Skeletal muscle tissue (tissue), 4 donors: Measurements from ENCODE around the gene LRG1. TPM values are rescaled to one million over a fixed set of nuclear protein-coding genes. Genes with fewer than 3 reads are reported as not detected.
"Not testable (repeated sequence)": the region's sequence is repeated elsewhere in the genome, so short reads cannot be mapped to it uniquely, and the experiment has no call there.

ENCODE experiments used
- H3K27ac ChIP-seq: one replicate; pipeline ENCODE4 v1.7.0; 2013; ENCODE audit warnings: mild to moderate bottlenecking, low read depth, low read length, inconsistent platforms
- H3K27me3 ChIP-seq, 3 donors: one replicate each; pipeline ENCODE4 v1.7.0; 2013; ENCODE audit warnings: low read length in 3 of 3; ENCODE audit not compliant: control insufficient read depth in 3 of 3, insufficient read depth in 3 of 3
- H3K36me3 ChIP-seq, 3 donors: one replicate each; pipeline ENCODE4 v1.7.0; 2013; ENCODE audit warnings: low read length in 3 of 3; ENCODE audit not compliant: control insufficient read depth in 3 of 3, insufficient read depth in 3 of 3
- H3K4me1 ChIP-seq, 3 donors: one replicate each; pipeline ENCODE4 v1.7.0; 2013; ENCODE audit warnings: low read length in 3 of 3, mild to moderate bottlenecking in 3 of 3; ENCODE audit not compliant: control insufficient read depth in 3 of 3, insufficient read depth in 3 of 3
- H3K4me3 ChIP-seq, 3 donors: one replicate each; pipeline ENCODE4 v1.7.0; 2013; ENCODE audit warnings: low read length in 3 of 3
- H3K9ac ChIP-seq, 3 donors: one replicate each; pipeline ENCODE4 v1.7.0; 2013; ENCODE audit warnings: low read length in 3 of 3, mild to moderate bottlenecking in 3 of 3, moderate library complexity in 2 of 3, low read depth in 1 of 3
- H3K9me3 ChIP-seq, 3 donors: one replicate each; pipeline ENCODE4 v1.7.0; 2013; ENCODE audit warnings: low read length in 3 of 3; ENCODE audit not compliant: control insufficient read depth in 3 of 3
- total RNA-seq: library from RNA; depleted of rRNA; stranded (reverse); fragments of >200 nt; gene quantifications from one replicate; pipeline ENCODE4 v1.2.3, GENCODE V29; 2014
- donor health status: Osteomylitis.

The LRG1 gene
- total RNA-seq, 1 donor from 2014 or later = 0.52 TPM

DNA sequence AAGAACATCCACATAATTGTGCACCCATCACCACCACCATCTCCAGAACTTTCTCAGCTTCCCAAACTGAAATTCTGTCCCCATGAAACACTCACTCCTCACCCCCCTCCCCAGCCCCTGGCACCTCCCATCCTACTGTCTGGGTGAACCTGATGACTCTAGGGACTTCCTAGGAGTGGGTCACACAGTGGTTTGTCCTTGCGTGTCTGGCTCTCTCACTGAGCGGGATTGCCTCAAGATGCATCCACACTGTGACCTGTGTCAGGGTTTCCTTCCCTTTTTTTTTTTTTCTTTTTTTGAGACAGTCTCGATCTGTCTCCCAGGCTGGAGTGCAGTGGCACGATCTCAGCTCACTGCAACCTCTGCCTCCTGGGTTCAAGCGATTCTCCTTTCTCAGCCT is 23.7 kb upstream of the LRG1 start:
- not testable (repeated sequence) for H3K4me1 ChIP-seq, H3K9me3 ChIP-seq, H3K9ac ChIP-seq, H3K27me3 ChIP-seq, H3K4me3 ChIP-seq, H3K36me3 ChIP-seq, H3K27ac ChIP-seq

DNA sequence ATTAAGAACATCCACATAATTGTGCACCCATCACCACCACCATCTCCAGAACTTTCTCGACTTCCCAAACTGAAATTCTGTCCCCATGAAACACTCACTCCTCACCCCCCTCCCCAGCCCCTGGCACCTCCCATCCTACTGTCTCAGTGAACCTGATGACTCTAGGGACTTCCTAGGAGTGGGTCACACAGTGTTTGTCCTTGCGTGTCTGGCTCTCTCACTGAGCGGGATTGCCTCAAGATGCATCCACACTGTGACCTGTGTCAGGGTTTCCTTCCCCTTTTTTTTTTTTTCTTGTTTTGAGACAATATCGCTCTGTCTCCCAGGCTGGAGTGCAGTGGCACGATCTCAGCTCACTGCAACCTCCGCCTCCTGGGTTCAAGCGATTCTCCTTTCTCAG is 22.2 kb upstream of the LRG1 start:
- not testable (repeated sequence) for H3K9ac ChIP-seq, H3K27ac ChIP-seq, H3K36me3 ChIP-seq, H3K4me3 ChIP-seq, H3K9me3 ChIP-seq, H3K27me3 ChIP-seq
- H3K4me1 ChIP-seq = peaks cover 0 to 14% (median 2%) of the 10 kb centered on the region in 3 donors

DNA sequence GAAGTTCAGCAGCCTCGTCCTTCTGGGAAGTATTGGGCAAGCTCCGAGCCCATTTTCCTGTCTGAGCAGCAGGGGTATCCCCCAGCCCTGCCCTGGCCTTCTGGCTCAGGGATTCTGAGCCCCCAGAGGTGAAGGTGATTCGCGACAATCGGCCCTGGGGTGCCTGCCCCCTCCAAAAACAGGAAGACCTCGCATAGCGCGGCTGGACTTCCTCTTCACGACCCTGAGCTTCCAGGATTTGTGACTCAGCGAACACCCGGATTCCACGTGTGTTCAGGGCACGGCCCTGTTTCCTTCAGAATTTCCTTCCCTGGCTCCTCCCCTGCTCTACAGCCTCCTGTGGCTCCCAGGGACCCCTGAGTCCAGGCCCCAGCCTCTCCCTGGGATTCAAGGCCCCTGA is 19.7 kb upstream of the LRG1 start, which contains the start of gene SEMA6B:
SEMA6B (minus strand) TSS at position 116 of the 400 bp plus-strand sequence. CDS start 1,227 bp downstream, outside the sequence.
- H3K27ac ChIP-seq = peak within 1 kb of the TSS; percentile 80
- no peaks in the 10 kb centered on the region for H3K9me3 ChIP-seq
- H3K36me3 ChIP-seq = peaks cover 0 to 4% (median 0%) of the 10 kb centered on the region in 3 donors
- peaks cover 0 to 12% (median 2%) of the 10 kb centered on the region in 3 donors for H3K4me1 ChIP-seq
- H3K4me3 ChIP-seq = peak within 1 kb of the TSS; percentile 24 to 63 (median 52)
- H3K9ac ChIP-seq = peak within 1 kb of the TSS; percentile 36 to 60 (median 50)
- H3K27me3 ChIP-seq = no peaks in the 10 kb centered on the region

DNA sequence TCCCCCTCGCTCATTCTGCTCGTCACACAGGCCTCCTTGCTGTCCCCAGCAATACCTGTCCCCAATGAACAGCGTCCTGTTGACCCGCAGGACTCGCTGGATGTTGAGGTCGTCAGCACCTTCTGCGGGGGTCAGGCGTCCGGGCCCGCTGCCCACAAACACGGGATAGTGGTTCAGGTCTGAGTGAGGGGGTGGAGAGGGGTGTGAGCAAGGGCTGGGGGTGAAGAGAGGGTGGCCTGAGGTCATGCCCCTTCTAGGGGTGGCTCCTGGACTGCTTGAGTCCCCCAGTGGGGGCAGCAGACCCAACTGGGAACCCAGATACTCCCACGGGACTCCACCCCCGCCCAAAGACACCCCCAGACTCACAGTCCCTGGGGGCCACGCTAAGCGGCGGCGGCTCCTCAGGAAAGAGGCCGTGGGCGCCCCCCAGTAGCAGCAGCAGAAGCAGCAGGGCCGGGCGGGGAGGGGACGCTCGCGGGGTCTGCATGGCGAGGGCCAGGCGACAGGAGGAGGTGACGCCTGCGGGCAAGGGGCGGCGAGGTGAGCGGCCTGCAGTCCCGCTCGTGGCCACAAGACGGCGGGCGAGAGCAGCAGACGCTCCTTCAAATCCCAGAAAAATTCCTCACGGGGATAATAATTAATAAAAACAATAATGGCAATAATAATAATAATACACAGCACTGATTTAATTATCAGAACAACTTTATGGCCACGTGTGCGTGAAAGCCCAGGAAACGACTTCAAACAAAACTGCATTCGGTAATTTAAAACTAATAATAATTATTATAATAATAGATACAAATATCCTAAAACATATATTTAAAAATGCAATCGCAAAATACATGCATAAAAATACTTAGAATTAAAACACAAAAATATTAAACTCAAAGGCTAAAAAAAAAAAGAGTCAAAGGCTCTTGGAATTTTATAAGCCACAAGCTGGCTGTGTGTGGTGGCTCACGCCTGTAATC is 18.4 kb upstream of the LRG1 start:
- no peaks in the 10 kb centered on the region for H3K27me3 ChIP-seq
- H3K27ac ChIP-seq = peak overlapping the region; percentile 80
- H3K9ac ChIP-seq = peak overlapping the region in 1 of 3 donors; percentile 50
- H3K4me3 ChIP-seq = peak overlapping the region in 2 of 3 donors; percentile 14 to 22
- peaks cover 0 to 7% (median 0%) of the 10 kb centered on the region in 3 donors for H3K36me3 ChIP-seq
- H3K9me3 ChIP-seq = no peaks in the 10 kb centered on the region
- H3K4me1 ChIP-seq = peaks cover 0 to 12% (median 2%) of the 10 kb centered on the region in 3 donors

DNA sequence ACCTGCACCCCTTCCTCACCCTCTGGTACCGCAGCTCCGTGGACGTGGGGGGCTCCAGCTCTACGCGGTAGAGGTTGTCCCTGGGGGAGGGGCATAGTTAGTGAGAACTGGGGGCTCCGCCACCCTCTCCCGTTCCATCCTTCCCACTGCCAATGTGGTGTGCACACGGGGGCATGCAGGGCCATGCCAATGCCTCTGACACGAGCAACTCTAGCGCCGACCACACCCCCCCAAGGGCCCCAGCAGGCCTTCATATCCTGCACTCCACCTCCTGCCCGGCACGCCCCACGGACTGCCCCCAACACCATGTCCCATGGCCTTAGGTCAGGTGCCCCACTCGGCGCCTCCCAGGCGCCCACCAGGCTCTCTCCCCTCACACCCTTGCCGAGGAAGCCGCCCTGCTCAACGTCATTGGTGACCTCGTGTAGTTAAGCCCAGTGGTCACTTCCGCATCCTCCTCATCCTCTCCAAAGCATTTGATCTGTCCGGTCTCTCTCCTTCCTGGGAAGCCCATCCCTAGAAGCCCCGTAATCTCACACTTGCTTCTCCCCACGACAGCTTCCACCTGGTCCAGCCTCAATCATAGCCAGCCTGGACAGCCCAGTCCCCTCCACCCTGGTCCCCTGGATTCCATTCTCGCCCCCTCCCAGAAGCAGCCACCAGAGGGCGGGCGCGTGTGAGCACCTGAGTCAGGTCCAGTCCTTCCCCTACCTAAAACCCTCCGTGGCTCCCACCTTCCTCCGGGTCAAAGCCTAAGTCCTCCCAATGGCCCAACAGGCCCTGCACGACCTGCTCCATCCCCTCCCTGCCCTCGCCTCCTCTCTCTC is 17.5 kb upstream of the LRG1 start:
- peak overlapping the region in 1 of 3 donors; percentile 50 for H3K9ac ChIP-seq
- H3K4me3 ChIP-seq = peak overlapping the region in 1 of 3 donors; percentile 22
- H3K27me3 ChIP-seq = no peaks in the 10 kb centered on the region
- H3K36me3 ChIP-seq = peaks cover 0 to 7% (median 0%) of the 10 kb centered on the region in 3 donors
- H3K4me1 ChIP-seq = peaks cover 0 to 8% (median 0%) of the 10 kb centered on the region in 3 donors
- H3K9me3 ChIP-seq = no peaks in the 10 kb centered on the region
- no peak overlapping the region for H3K27ac ChIP-seq

DNA sequence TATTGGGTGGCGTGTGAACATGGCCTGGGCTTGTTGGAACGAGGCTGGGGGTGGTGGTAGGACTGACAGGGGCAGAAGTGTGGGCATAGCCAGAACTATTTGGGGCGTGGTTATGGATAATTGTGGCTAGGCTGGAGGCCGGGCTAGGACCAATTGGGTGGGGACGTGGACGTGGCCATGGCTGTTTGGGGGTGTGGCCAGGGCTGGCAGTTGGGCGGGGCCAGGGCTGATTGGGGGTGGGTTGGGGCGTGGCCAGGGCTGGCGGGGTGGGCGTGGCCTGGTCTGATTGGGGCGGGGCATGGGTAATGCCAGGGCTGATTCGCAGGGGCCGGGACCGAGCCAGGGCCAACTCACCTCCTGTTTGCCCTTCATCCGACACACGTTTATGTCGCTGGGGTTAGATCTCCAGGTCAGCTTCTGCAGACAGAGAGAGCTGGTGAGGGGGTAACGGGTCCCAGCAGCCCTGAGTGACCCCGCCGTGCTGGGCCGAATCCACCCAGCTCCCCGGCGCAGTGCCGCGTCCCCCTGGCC is 16.8 kb upstream of the LRG1 start:
- H3K9ac ChIP-seq = no peak overlapping the region
- no peak overlapping the region for H3K4me3 ChIP-seq
- peaks cover 0 to 8% (median 0%) of the 10 kb centered on the region in 3 donors for H3K4me1 ChIP-seq
- H3K27me3 ChIP-seq = no peaks in the 10 kb centered on the region
- peaks cover 0 to 7% (median 0%) of the 10 kb centered on the region in 3 donors for H3K36me3 ChIP-seq
- H3K9me3 ChIP-seq = no peaks in the 10 kb centered on the region
- no peak overlapping the region for H3K27ac ChIP-seq

DNA sequence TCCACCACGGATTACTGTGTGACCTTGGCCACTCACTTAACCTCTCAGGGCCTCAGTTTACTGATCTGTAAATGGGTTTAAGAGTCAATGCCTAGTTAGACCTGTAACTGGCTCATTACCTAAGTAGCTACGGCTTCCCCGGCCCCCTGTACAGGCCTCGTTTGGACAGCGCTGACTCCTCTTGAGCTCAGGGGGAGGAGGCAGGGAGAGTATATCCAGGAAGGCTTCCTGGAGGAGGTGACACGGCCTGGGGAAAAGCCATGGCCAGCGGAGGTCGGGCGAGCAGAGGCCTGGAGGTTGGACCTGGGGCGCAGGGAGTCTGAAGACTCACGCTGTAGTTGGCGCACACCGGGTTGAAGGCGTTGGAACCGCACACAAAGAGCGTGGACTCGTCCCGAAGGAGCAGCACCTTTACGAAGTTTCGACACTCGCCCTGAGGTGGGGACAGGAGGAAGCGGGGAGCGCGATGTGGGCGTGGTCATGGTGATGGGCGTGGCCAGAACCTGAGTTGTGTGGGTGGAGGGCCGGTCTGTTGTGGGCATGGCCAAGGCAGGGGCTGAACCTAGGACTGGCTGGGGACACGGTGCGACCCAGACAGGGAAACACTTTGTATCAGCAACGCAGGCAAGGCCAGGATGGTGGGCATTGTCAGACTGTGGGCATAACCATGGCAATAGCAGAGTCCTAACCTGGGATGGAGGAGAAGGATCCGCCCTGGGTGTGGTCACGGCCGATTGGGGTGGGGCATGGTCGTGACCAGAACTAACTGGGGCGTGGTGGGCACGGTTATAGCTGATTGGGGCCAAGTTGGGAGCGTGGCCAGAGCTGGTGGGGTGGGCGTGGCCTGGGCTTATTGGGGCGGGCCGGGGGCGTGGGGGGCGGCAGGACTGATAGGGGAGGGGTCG is 16.1 kb upstream of the LRG1 start:
- H3K4me3 ChIP-seq = no peak overlapping the region
- no peaks in the 10 kb centered on the region for H3K27me3 ChIP-seq
- H3K4me1 ChIP-seq = peaks cover 0 to 8% (median 0%) of the 10 kb centered on the region in 3 donors
- no peak overlapping the region for H3K27ac ChIP-seq
- peaks cover 0 to 7% (median 0%) of the 10 kb centered on the region in 3 donors for H3K36me3 ChIP-seq
- H3K9me3 ChIP-seq = no peaks in the 10 kb centered on the region
- H3K9ac ChIP-seq = no peak overlapping the region

DNA sequence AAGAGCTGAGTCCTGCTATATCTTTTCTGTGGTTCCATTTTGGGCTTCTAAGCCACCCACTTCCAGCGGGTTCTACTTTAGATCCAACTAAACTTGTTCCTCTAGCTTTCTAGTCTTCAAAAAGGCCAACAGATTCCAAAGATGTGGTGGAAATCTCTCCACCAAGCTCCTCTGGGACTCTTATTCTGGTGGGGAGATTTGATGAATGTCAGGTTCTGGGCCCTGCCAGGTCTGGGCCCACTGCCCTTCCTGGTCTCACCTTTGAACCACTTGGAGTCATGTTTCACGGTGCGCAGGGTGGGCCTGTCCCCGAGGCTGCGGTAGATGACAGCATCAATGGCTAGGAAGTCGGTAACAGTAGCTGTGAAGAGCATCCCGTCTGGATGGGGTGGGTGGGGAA is 14.9 kb upstream of the LRG1 start:
- Histone ChIP-seq H3K27ac (no peak overlapping the region), H3K9me3 (no peaks in the 10 kb centered on the region), H3K27me3 (no peaks in the 10 kb centered on the region), H3K36me3 (peaks cover 0 to 7% (median 0%) of the 10 kb centered on the region in 3 donors), H3K9ac (no peak overlapping the region), H3K4me3 (no peak overlapping the region), H3K4me1 (peaks cover 0 to 8% (median 0%) of the 10 kb centered on the region in 3 donors)

DNA sequence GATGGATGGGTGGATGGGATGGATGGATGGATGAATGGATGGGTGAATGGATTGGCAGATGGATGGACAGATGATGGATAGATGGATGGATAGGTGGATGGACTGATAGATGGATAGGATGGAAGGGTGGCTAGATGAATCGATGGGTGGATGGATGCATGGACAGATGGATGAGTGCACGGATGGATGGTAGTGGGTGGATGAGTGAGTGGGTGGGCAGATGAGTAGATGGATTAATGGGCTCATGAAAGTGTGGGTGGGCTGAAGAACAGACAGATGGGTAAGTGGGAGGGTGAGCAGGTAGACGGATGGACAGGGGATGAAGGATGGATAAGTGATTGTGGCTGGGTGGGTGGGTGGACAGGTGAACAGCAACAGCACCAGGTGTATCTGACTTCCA is 13.9 kb upstream of the LRG1 start:
- H3K9ac ChIP-seq = no peak overlapping the region
- no peaks in the 10 kb centered on the region for H3K9me3 ChIP-seq
- H3K27ac ChIP-seq = no peak overlapping the region
- peaks cover 0 to 7% (median 0%) of the 10 kb centered on the region in 3 donors for H3K36me3 ChIP-seq
- H3K4me3 ChIP-seq = no peak overlapping the region
- peaks cover 0 to 8% (median 0%) of the 10 kb centered on the region in 3 donors for H3K4me1 ChIP-seq
- H3K27me3 ChIP-seq = no peaks in the 10 kb centered on the region
